Astrocyte (in vitro differentiated cells and primary cell): Measurements from ENCODE around the gene CHRD. TPM values are rescaled to one million over a fixed set of nuclear protein-coding genes. Genes with fewer than 3 reads are reported as not detected.

Experiments
- DNase-seq: peaks from one replicate; pipeline ENCODE4 v3.0.0-alpha.2; 2010; ENCODE audit warnings: low read depth
- FAIRE-seq: peaks from 2 replicates; lab custom pipeline; 2011; peaks lifted over from hg19 to GRCh38; lab: Jason Lieb, UNC
- H2AFZ ChIP-seq: 2 replicates; pipeline ENCODE4 v1.6.0; 2012; ENCODE audit warnings: low read depth, low read length, inconsistent platforms
- H3K27ac ChIP-seq: 2 replicates; pipeline ENCODE4 v1.5.1; 2011; ENCODE audit warnings: low read depth, low read length, inconsistent platforms
- H3K27me3 ChIP-seq: 2 replicates; pipeline ENCODE4 v1.6.0; 2011; ENCODE audit warnings: low read length, inconsistent platforms; ENCODE audit not compliant: insufficient read depth
- H3K36me3 ChIP-seq: 2 replicates; pipeline ENCODE4 v1.5.1; 2011; ENCODE audit warnings: low read length, inconsistent platforms; ENCODE audit not compliant: insufficient read depth
- H3K4me1 ChIP-seq: 2 replicates; pipeline ENCODE4 v1.5.1; 2011; ENCODE audit warnings: low read length, inconsistent platforms; ENCODE audit not compliant: insufficient read depth
- H3K4me2 ChIP-seq: 2 replicates; pipeline ENCODE4 v1.6.0; 2012; ENCODE audit warnings: low read length, inconsistent platforms
- H3K4me3 ChIP-seq: 2 replicates; pipeline ENCODE4 v1.5.1; 2011; ENCODE audit warnings: low read depth, mild to moderate bottlenecking, low read length, inconsistent platforms; ENCODE audit not compliant: insufficient read depth
- H3K79me2 ChIP-seq: 2 replicates; pipeline ENCODE4 v1.6.0; 2012; ENCODE audit warnings: mild to moderate bottlenecking, low read length, inconsistent platforms; ENCODE audit not compliant: insufficient read depth
- H3K9ac ChIP-seq: 2 replicates; pipeline ENCODE4 v1.6.0; 2012; ENCODE audit warnings: mild to moderate bottlenecking, low read length, inconsistent platforms
- H3K9me3 ChIP-seq: 2 replicates; pipeline ENCODE4 v1.5.1; 2012; ENCODE audit warnings: low read depth, mild to moderate bottlenecking, low read length, inconsistent platforms; ENCODE audit not compliant: insufficient read depth
- H4K20me1 ChIP-seq: 2 replicates; pipeline ENCODE4 v1.6.0; 2012; ENCODE audit warnings: low read length, inconsistent platforms; ENCODE audit not compliant: insufficient read depth
- H3K27ac Mint-ChIP-seq: one replicate; pipeline ENCODE4 v1.8.0; 2021; ENCODE audit warnings: mild to moderate bottlenecking, mixed read lengths; ENCODE audit not compliant: unreplicated experiment
- H3K27me3 Mint-ChIP-seq: one replicate; pipeline ENCODE4 v1.8.0; 2021; ENCODE audit warnings: low read depth, mixed read lengths; ENCODE audit not compliant: unreplicated experiment
- H3K36me3 Mint-ChIP-seq: one replicate; pipeline ENCODE4 v1.8.0; 2021; ENCODE audit warnings: low read depth, mixed read lengths; ENCODE audit not compliant: unreplicated experiment
- H3K4me1 Mint-ChIP-seq: one replicate; pipeline ENCODE4 v1.8.0; 2021; ENCODE audit warnings: low read depth, mixed read lengths; ENCODE audit not compliant: unreplicated experiment
- H3K4me3 Mint-ChIP-seq: one replicate; pipeline ENCODE4 v1.8.0; 2021; ENCODE audit warnings: mild to moderate bottlenecking, moderate library complexity, mixed read lengths; ENCODE audit not compliant: unreplicated experiment
- H3K9me3 Mint-ChIP-seq: one replicate; pipeline ENCODE4 v1.8.0; 2021; ENCODE audit warnings: mild to moderate bottlenecking, mixed read lengths; ENCODE audit not compliant: unreplicated experiment
- EZH2 ChIP-seq: IDR thresholded peaks from 2 replicates; pipeline ENCODE4 v1.6.1; 2012; ENCODE audit warnings: mild to moderate bottlenecking, low read length, inconsistent platforms; ENCODE audit not compliant: insufficient read depth
- total RNA-seq: library from RNA; stranded (reverse); gene quantifications from 2 replicates; pipeline ENCODE4 v1.2.1, GENCODE V29; 2021
- TF ChIP-seq, protein P1 (sequence below): IDR thresholded peaks from 2 replicates; pipeline ENCODE4 v1.5.1; 2011; ENCODE audit warnings: low read depth, mild to moderate bottlenecking, inconsistent platforms, low read length, moderate library complexity; ENCODE audit not compliant: insufficient read depth

Gene CHRD
- total RNA-seq, 1 donor from 2014 or later: 3.4 TPM

GRCh38 chr3:184389935-184390528 is 10.2 kb downstream of the CHRD start:
- Histone ChIP-seq H3K36me3 (no peaks in the 10 kb centered on the region), H3K27ac (no peak overlapping the region), H3K4me1 (no peaks in the 10 kb centered on the region), H3K9ac (no peak overlapping the region), H3K4me3 (no peak overlapping the region), H3K79me2 (no peaks in the 10 kb centered on the region), H4K20me1 (no peaks in the 10 kb centered on the region), H3K4me2 (no peak overlapping the region), H3K27me3 (peaks cover 17% of the 10 kb centered on the region), H2AFZ (no peak overlapping the region), H3K9me3 (no peaks in the 10 kb centered on the region)
- Mint-ChIP-seq H3K4me1 (no peaks in the 10 kb centered on the region), H3K9me3 (no peaks in the 10 kb centered on the region), H3K4me3 (no peak overlapping the region), H3K36me3 (peaks cover 5% of the 10 kb centered on the region), H3K27ac (no peak overlapping the region), H3K27me3 (peaks cover 46% of the 10 kb centered on the region)
- no peak for FAIRE-seq
- TF ChIP-seq, protein P1, sequence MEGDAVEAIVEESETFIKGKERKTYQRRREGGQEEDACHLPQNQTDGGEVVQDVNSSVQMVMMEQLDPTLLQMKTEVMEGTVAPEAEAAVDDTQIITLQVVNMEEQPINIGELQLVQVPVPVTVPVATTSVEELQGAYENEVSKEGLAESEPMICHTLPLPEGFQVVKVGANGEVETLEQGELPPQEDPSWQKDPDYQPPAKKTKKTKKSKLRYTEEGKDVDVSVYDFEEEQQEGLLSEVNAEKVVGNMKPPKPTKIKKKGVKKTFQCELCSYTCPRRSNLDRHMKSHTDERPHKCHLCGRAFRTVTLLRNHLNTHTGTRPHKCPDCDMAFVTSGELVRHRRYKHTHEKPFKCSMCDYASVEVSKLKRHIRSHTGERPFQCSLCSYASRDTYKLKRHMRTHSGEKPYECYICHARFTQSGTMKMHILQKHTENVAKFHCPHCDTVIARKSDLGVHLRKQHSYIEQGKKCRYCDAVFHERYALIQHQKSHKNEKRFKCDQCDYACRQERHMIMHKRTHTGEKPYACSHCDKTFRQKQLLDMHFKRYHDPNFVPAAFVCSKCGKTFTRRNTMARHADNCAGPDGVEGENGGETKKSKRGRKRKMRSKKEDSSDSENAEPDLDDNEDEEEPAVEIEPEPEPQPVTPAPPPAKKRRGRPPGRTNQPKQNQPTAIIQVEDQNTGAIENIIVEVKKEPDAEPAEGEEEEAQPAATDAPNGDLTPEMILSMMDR: no peak
- TF ChIP-seq EZH2: no peak
- no peak for DNase-seq

GRCh38 chr3:184391266-184391665 is 11.4 kb downstream of the CHRD start:
- DNase-seq: no peak
- Mint-ChIP-seq H3K27me3 (peaks cover 44% of the 10 kb centered on the region), H3K4me1 (no peaks in the 10 kb centered on the region), H3K4me3 (no peak overlapping the region), H3K9me3 (no peaks in the 10 kb centered on the region), H3K36me3 (peaks cover 5% of the 10 kb centered on the region), H3K27ac (no peak overlapping the region)
- H3K9ac ChIP-seq: no peak overlapping the region
- H3K36me3 ChIP-seq: no peaks in the 10 kb centered on the region
- TF ChIP-seq EZH2: no peak
- TF ChIP-seq, protein P1: no peak
- H3K4me2 ChIP-seq: no peak overlapping the region
- no peak overlapping the region for H3K4me3 ChIP-seq
- H3K27ac ChIP-seq: no peak overlapping the region
- no peaks in the 10 kb centered on the region for H3K79me2 ChIP-seq
- H3K27me3 ChIP-seq: peaks cover 16% of the 10 kb centered on the region
- H4K20me1 ChIP-seq: no peaks in the 10 kb centered on the region
- H3K9me3 ChIP-seq: no peaks in the 10 kb centered on the region
- FAIRE-seq: no peak
- H2AFZ ChIP-seq: no peak overlapping the region
- no peaks in the 10 kb centered on the region for H3K4me1 ChIP-seq

DNA sequence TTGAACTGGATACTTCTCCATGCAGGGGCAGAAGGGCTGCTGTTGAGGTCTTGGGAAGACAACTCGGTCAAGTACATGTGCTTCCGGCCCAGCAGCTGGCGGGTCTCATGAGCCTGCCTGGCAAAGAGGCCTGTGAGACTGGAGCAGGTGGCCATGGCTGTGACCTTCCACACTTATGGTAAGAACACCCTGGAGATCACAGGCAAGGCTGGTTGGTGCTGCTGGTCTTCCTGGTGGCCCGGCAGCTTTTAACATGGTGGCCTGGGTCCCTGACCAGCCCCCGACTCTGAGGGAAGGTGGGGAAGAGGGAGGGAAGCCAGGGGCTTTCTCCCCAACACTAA is 15.4 kb downstream of the CHRD start:
- H3K4me2 ChIP-seq: no peak overlapping the region
- H3K27me3 ChIP-seq: peaks cover 15% of the 10 kb centered on the region
- TF ChIP-seq, protein P1: no peak
- TF ChIP-seq EZH2: no peak
- H3K9ac ChIP-seq: no peak overlapping the region
- H3K36me3 ChIP-seq: no peaks in the 10 kb centered on the region
- DNase-seq (no peak), FAIRE-seq (no peak)
- Mint-ChIP-seq H3K27me3 (peaks cover 24% of the 10 kb centered on the region), H3K4me3 (no peak overlapping the region), H3K36me3 (peaks cover 3% of the 10 kb centered on the region), H3K27ac (no peak overlapping the region), H3K9me3 (no peaks in the 10 kb centered on the region), H3K4me1 (peaks cover 3% of the 10 kb centered on the region)
- no peaks in the 10 kb centered on the region for H4K20me1 ChIP-seq
- H3K4me3 ChIP-seq: no peak overlapping the region
- H3K79me2 ChIP-seq: no peaks in the 10 kb centered on the region
- no peak overlapping the region for H3K27ac ChIP-seq
- H2AFZ ChIP-seq: no peak overlapping the region
- no peaks in the 10 kb centered on the region for H3K4me1 ChIP-seq
- no peaks in the 10 kb centered on the region for H3K9me3 ChIP-seq
